ENCODE data around the gene EFNA3.

Gene EFNA3, protein sequence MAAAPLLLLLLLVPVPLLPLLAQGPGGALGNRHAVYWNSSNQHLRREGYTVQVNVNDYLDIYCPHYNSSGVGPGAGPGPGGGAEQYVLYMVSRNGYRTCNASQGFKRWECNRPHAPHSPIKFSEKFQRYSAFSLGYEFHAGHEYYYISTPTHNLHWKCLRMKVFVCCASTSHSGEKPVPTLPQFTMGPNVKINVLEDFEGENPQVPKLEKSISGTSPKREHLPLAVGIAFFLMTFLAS

DNA sequence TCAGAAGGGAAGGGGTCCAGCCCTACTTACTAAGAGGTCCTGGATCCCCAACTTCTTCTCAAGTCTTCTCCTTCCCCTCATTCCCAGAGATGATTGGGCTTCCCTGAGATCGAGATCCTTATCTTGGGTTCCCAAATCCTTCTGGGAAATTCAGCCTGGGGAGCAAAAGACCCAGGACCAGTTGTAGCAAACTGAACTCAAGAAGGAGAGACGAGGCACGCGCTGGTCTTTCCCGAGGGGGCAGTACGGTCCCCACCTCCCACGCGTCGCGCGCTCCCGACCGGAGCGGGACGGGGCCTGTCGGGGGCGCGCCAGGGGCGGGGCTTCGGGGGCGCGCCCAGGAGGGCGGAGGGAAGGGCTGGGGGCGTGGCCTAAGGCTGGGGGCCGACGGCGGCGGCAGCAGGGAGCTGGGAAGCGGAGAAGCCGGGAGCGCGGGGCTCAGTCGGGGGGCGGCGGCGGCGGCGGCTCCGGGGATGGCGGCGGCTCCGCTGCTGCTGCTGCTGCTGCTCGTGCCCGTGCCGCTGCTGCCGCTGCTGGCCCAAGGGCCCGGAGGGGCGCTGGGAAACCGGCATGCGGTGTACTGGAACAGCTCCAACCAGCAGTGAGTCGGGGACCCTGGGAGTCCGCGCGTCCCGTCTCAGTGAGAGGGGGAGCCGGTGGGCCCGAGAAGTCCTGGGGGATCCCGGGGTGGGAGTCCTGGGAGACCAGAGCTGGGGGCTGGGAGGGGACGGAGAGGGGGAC, at the start of gene EFNA3:
TSS of gene EFNA3 (plus strand) at position 369 of the 741 bp plus-strand sequence. CDS start at position 474, 105 bp downstream.
- no peak within 1 kb of the TSS for H3K27ac ChIP-seq (ENCODE audit: low read length)

DNA sequence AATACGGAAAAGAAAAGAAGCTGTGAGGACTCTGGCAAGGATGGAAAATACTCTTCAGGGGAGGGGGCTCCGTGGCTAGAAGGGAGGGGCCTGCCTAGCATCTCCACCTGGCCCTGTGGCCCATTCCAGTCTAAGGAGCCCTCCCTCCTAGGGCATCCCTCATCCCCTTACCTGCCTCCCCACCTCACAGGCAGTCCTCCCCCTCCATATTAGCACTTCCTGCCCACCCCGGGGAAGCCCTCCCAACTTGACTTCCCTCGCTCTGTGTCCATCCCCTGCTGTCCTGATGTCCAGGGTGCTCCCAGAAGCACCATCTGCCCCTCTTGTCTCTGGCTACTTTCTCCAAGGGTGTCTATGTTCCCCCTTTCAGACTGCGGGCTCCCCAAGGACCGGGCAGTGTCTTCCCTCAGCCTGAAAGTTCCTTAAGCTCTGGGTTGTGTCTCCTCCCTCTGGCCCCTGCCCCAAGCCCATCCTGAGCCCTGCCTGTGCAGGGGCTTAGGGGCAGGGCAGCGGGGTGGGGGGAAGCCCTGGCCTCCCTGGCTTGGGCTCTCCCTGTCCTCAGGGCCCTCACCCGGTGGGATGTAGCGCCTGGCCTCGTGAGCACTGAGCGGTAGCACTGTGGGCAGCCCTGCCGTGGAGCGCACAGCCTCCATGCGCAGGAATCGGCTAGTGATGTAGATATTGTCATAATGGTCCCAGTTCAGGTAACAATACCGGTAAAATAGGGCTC, 49.0 kb upstream of the EFNA3 start:
- Histone ChIP-seq H3K36me3 (ENCODE audit: control insufficient read depth in 2 of 2, insufficient read depth in 2 of 2, low read length in 2 of 2) (no peaks in the 10 kb centered on the region), H3K27ac (ENCODE audit: low read length) (no peak overlapping the region), H3K4me1 (ENCODE audit: control insufficient read depth, insufficient read depth, low read length) (peaks cover 2% of the 10 kb centered on the region), H3K9me3 (ENCODE audit: control insufficient read depth in 2 of 2, low read length in 2 of 2) (no peaks in the 10 kb centered on the region), H3K27me3 (ENCODE audit: control insufficient read depth in 1 of 2, insufficient read depth in 2 of 2, low read length in 2 of 2) (no peaks in the 10 kb centered on the region), H3K9ac (ENCODE audit: low read length in 2 of 2) (no peak overlapping the region), H3K4me3 (ENCODE audit: low read length in 2 of 2) (no peak overlapping the region)

More for the DNA sequence above, at the start of gene EFNA3:
- H3K4me3 ChIP-seq (ENCODE audit: low read length in 2 of 2), result peak within 1 kb of the TSS; percentile 14 to 64
- no peak within 1 kb of the TSS for H3K9ac ChIP-seq (ENCODE audit: low read length in 2 of 2)
- no peaks in the 10 kb centered on the region for H3K36me3 ChIP-seq (ENCODE audit: control insufficient read depth in 2 of 2, insufficient read depth in 2 of 2, low read length in 2 of 2)
- H3K4me1 ChIP-seq (ENCODE audit: control insufficient read depth, insufficient read depth, low read length), result peaks cover 44% of the 10 kb centered on the region
- no peaks in the 10 kb centered on the region for H3K9me3 ChIP-seq (ENCODE audit: control insufficient read depth in 2 of 2, low read length in 2 of 2)
- H3K27me3 ChIP-seq (ENCODE audit: control insufficient read depth in 1 of 2, insufficient read depth in 2 of 2, low read length in 2 of 2), result peaks cover 39 to 48% of the 10 kb centered on the region in 2 donors

DNA sequence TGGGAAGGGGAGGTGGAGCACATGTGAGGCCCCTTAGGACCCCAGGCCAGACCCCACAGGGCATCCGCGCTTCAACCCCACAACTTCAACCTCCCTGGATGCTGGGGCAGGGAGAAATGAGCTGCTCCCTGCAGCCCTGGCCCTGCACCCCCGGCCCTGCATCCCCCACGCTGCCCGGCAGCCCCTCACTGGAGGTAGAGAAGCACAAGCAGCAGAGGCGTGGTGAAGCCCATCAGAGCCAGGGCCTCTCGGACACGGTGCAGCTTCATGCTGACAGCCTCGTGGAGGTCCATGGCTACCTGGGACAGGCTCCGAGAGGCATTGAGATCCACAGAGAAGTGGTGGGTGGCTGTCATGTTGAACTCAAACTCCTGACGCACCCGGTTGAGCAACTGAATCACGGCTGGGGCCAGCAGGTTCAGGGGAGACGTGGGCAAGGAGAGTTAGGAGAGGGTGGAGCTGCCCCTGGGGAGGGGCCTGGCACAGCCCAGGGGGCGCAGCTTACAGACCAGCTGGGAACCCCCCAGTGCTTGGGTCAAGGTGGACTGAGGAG, 48.3 kb upstream of the EFNA3 start:
- Histone ChIP-seq H3K4me1 (ENCODE audit: control insufficient read depth, insufficient read depth, low read length) (peaks cover 2% of the 10 kb centered on the region), H3K9ac (ENCODE audit: low read length in 2 of 2) (no peak overlapping the region), H3K9me3 (ENCODE audit: control insufficient read depth in 2 of 2, low read length in 2 of 2) (no peaks in the 10 kb centered on the region), H3K36me3 (ENCODE audit: control insufficient read depth in 2 of 2, insufficient read depth in 2 of 2, low read length in 2 of 2) (no peaks in the 10 kb centered on the region), H3K4me3 (ENCODE audit: low read length in 2 of 2) (no peak overlapping the region), H3K27me3 (ENCODE audit: control insufficient read depth in 1 of 2, insufficient read depth in 2 of 2, low read length in 2 of 2) (no peaks in the 10 kb centered on the region), H3K27ac (ENCODE audit: low read length) (no peak overlapping the region)

DNA sequence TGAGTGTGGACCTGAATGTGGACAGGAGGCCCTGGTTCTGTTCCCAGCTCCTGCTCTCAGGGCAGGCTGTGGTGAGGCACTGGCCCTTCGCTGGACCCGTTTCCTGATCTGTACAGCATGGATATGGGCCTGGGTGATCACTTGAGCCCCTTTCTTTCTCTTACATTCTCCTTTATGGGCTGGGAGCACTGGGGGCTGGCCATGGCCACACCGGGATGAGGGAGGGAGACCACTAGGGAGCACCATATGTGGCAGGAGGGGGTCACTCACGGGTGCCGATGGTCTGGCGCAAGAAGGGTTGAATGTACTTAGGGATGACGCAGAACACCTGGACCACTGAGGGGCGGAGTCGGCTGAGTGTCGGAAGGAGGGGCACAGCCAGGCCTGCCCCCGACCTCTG, 47.7 kb upstream of the EFNA3 start:
- Histone ChIP-seq H3K27ac (ENCODE audit: low read length) (no peak overlapping the region), H3K9ac (ENCODE audit: low read length in 2 of 2) (no peak overlapping the region), H3K4me1 (ENCODE audit: control insufficient read depth, insufficient read depth, low read length) (peaks cover 2% of the 10 kb centered on the region), H3K36me3 (ENCODE audit: control insufficient read depth in 2 of 2, insufficient read depth in 2 of 2, low read length in 2 of 2) (no peaks in the 10 kb centered on the region), H3K27me3 (ENCODE audit: control insufficient read depth in 1 of 2, insufficient read depth in 2 of 2, low read length in 2 of 2) (no peaks in the 10 kb centered on the region), H3K4me3 (ENCODE audit: low read length in 2 of 2) (no peak overlapping the region), H3K9me3 (ENCODE audit: control insufficient read depth in 2 of 2, low read length in 2 of 2) (no peaks in the 10 kb centered on the region)

DNA sequence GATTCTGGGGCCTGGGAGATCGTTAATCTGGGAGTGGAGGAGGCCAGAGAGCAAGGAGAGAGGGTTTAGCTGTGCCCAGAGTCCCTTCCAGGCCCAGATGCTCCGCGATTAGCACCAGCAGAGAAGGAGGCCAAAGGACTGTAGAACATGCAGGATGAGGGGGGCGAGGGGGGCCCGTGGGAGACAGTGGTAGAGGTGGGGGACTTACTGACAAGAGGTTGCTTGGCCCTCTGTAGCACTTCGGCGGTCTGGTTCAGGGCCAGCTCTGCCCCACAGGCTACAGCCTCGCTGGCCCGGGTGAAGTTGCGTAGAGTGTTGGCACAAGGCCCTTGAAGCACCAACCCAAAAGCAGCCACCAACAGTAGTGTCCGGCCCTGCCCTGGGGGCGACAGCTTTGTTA, 45.8 kb upstream of the EFNA3 start:
- no peak overlapping the region for H3K9ac ChIP-seq (ENCODE audit: low read length in 2 of 2)
- no peaks in the 10 kb centered on the region for H3K27me3 ChIP-seq (ENCODE audit: control insufficient read depth in 1 of 2, insufficient read depth in 2 of 2, low read length in 2 of 2)
- no peak overlapping the region for H3K27ac ChIP-seq (ENCODE audit: low read length)
- no peak overlapping the region for H3K4me3 ChIP-seq (ENCODE audit: low read length in 2 of 2)
- H3K9me3 ChIP-seq (ENCODE audit: control insufficient read depth in 2 of 2, low read length in 2 of 2), result no peaks in the 10 kb centered on the region
- peaks cover 2% of the 10 kb centered on the region for H3K4me1 ChIP-seq (ENCODE audit: control insufficient read depth, insufficient read depth, low read length)
- H3K36me3 ChIP-seq (ENCODE audit: control insufficient read depth in 2 of 2, insufficient read depth in 2 of 2, low read length in 2 of 2), result no peaks in the 10 kb centered on the region

DNA sequence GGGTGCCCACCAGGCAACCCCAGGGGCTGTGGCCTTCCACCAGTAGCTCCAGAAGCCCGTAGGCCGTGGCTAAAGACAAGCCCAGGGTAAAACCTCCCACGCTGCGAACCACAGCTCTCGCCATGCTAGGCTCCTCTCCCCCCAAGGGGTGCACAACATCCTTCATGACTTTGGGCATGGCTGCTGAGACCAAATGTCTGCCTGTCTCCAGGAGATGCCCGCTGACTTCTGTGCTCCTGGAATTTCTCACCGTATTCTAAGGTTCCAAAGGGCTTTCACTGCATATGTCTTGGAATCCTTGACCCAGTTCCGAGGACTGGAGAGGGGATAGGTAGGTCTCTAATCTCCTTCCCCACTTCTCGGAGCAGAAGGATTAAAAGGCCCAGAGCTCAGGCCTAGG, 45.1 kb upstream of the EFNA3 start, which contains the start of the genes DCST1 and DCST2:
TSS of gene DCST1 (plus strand) at position 301 of the 400 bp plus-strand sequence. CDS start 213 bp downstream, outside the sequence.
TSS of gene DCST2 (minus strand) at position 258 of the 400 bp plus-strand sequence. CDS start at position 178, 80 bp downstream.
- Histone ChIP-seq H3K27ac (ENCODE audit: low read length) (no peak within 1 kb of the TSS), H3K27me3 (ENCODE audit: control insufficient read depth in 1 of 2, insufficient read depth in 2 of 2, low read length in 2 of 2) (no peaks in the 10 kb centered on the region), H3K4me3 (ENCODE audit: low read length in 2 of 2) (no peak within 1 kb of the TSS), H3K36me3 (ENCODE audit: control insufficient read depth in 2 of 2, insufficient read depth in 2 of 2, low read length in 2 of 2) (no peaks in the 10 kb centered on the region), H3K4me1 (ENCODE audit: control insufficient read depth, insufficient read depth, low read length) (peaks cover 2% of the 10 kb centered on the region), H3K9ac (ENCODE audit: low read length in 2 of 2) (no peak within 1 kb of the TSS), H3K9me3 (ENCODE audit: control insufficient read depth in 2 of 2, low read length in 2 of 2) (no peaks in the 10 kb centered on the region)

DNA sequence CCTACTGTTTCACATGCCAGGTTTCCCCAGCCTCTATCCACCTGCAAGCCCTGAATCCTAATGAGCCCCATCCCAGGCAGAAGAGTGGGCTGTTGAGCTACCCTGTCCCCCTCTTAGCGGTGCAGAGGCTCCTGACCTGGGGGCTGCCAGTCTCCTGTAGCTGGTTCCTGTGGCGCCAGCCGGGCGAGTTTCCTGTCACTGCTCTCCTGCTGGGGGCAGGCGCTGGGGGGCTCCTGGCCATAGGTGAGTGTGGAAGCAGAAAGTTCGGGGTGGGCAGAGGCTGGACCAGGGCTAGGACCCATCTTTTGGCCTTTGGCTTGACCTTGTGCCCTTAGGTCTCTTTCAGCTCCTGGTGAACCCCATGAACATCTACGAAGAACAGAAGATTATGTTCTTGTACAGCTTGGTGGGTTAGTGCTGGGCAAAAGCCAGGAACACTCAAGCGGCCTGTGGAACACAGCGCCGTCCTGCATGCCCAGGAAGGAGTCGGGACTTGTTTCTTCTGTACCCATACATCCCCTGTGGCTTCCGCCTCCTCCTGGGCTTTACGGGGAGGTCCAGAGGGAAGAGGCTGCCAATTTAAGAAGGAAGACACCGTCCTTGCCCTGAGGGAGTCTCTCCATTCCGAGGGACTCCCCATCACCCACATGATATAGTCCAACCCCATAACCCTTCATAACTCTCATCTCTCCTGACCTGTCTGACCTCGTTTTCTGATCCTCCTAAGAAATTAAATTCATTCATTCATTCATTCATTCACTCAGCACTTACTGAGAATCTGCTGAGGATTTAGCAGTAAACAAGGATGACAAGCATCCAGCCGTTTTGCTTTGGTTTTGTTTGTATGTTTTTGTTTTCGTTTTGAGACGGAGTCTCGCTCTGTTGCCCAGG, 44.1 kb upstream of the EFNA3 start:
- H3K36me3 ChIP-seq (ENCODE audit: control insufficient read depth in 2 of 2, insufficient read depth in 2 of 2, low read length in 2 of 2), result no peaks in the 10 kb centered on the region
- no peak overlapping the region for H3K27ac ChIP-seq (ENCODE audit: low read length)
- no peaks in the 10 kb centered on the region for H3K27me3 ChIP-seq (ENCODE audit: control insufficient read depth in 1 of 2, insufficient read depth in 2 of 2, low read length in 2 of 2)
- H3K9me3 ChIP-seq (ENCODE audit: control insufficient read depth in 2 of 2, low read length in 2 of 2), result no peaks in the 10 kb centered on the region
- H3K4me1 ChIP-seq (ENCODE audit: control insufficient read depth, insufficient read depth, low read length), result peaks cover 2% of the 10 kb centered on the region
- no peak overlapping the region for H3K9ac ChIP-seq (ENCODE audit: low read length in 2 of 2)
- no peak overlapping the region for H3K4me3 ChIP-seq (ENCODE audit: low read length in 2 of 2)

DNA sequence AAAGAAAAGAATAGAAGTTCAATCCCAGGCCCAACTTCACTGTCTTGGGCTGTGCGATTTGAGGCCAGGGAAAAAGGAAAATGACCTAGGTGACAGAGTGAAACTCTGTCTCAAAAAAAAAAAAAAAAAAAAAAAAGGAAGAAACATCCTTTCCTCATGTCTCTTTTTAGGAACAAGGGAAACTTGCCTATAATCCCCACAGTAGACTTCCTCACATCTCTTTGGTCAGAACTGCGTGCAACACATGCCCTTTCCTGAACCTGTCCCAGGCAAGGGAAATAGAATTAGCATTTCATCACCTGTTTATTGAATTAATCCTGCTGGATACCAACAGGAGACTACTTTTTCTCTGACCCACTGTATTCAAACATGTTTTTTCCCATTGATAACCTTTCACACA, 42.7 kb upstream of the EFNA3 start:
- Histone ChIP-seq H3K4me1 (ENCODE audit: control insufficient read depth, insufficient read depth, low read length) (peaks cover 2% of the 10 kb centered on the region), H3K27ac (ENCODE audit: low read length) (no peak overlapping the region), H3K27me3 (ENCODE audit: control insufficient read depth in 1 of 2, insufficient read depth in 2 of 2, low read length in 2 of 2) (no peaks in the 10 kb centered on the region), H3K9ac (ENCODE audit: low read length in 2 of 2) (no peak overlapping the region), H3K9me3 (ENCODE audit: control insufficient read depth in 2 of 2, low read length in 2 of 2) (no peaks in the 10 kb centered on the region), H3K4me3 (ENCODE audit: low read length in 2 of 2) (no peak overlapping the region), H3K36me3 (ENCODE audit: control insufficient read depth in 2 of 2, insufficient read depth in 2 of 2, low read length in 2 of 2) (no peaks in the 10 kb centered on the region)

DNA sequence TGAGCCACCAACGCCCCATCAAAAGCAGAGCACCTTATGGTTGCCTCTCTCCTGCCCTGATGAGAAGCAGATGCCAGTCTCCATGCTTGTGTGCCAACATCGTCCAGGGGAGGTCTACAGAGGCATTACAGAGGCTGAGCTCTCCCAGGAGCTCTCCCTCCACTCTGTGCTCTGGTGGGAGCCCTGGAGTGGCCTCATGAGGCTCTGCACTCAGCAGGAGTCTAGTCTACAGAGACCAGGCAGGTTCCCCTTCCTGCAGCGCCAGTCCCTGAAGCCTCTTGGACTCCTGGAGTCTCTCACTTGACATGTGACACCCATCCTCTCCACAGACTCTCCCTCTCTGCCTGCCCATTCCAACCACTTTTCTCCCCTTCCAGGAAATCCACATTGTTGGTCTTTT, 41.6 kb upstream of the EFNA3 start:
- Histone ChIP-seq H3K4me1 (ENCODE audit: control insufficient read depth, insufficient read depth, low read length) (peaks cover 2% of the 10 kb centered on the region), H3K27ac (ENCODE audit: low read length) (no peak overlapping the region), H3K36me3 (ENCODE audit: control insufficient read depth in 2 of 2, insufficient read depth in 2 of 2, low read length in 2 of 2) (no peaks in the 10 kb centered on the region), H3K9me3 (ENCODE audit: control insufficient read depth in 2 of 2, low read length in 2 of 2) (no peaks in the 10 kb centered on the region), H3K9ac (ENCODE audit: low read length in 2 of 2) (no peak overlapping the region), H3K4me3 (ENCODE audit: low read length in 2 of 2) (no peak overlapping the region), H3K27me3 (ENCODE audit: control insufficient read depth in 1 of 2, insufficient read depth in 2 of 2, low read length in 2 of 2) (no peaks in the 10 kb centered on the region)

Measured in stomach smooth muscle (tissue), 2 donors.